Peyer's patch (tissue), 4 donors: ENCODE data around the gene C5orf22.

Source experiments
- CTCF ChIP-seq, 6 experiments: fragments of 450-650 bp in 4 of 6; fragments of 200-600 bp in 2 of 6; sonication (generic) in 1 of 6; IDR thresholded peaks; one replicate each; pipeline ENCODE4 v1.5.1; 2017 to 2019; ENCODE audit warnings: antibody characterized with exemption in 6 of 6, mild to moderate bottlenecking in 3 of 6, moderate library complexity in 1 of 6
- POLR2A ChIP-seq, 2 donors: fragments of 450-650 bp; IDR thresholded peaks; one replicate each; pipeline ENCODE4 v1.5.1; 2017; ENCODE audit warnings: antibody characterized with exemption in 2 of 2, mild to moderate bottlenecking in 2 of 2, moderate library complexity in 2 of 2

- TF ChIP-seq CTCF (IDR thresholded peaks at IDR 0.05) (no peak), POLR2A (IDR thresholded peaks at IDR 0.05) (no peak)
These were observed 41.5 kb downstream of the C5orf22 start for GRCh38 chr5:31573494-31574142.
